Mesendoderm (in vitro differentiated cells): ENCODE measurements around the gene CECR2.

Experiments used
- DNase-seq: peaks from one replicate; pipeline ENCODE4 v3.0.0; 2013
- H2AK5ac ChIP-seq: 2 replicates; pipeline ENCODE4 v1.6.1; 2013; ENCODE audit warnings: low read length, inconsistent platforms
- H2BK120ac ChIP-seq: 2 replicates; pipeline ENCODE4 v1.6.1; 2013; ENCODE audit warnings: low read depth, mild to moderate bottlenecking, low read length, moderate library complexity, mixed read lengths
- H2BK15ac ChIP-seq: replicated peaks from 2 replicates; pipeline ENCODE4 v1.6.1; 2013; ENCODE audit warnings: low read depth, mild to moderate bottlenecking, moderate library complexity
- H2BK5ac ChIP-seq: 2 replicates; pipeline ENCODE4 v1.6.1; 2013; ENCODE audit warnings: low read length, inconsistent platforms
- H3K18ac ChIP-seq: 2 replicates; pipeline ENCODE4 v1.6.1; 2013; ENCODE audit warnings: mild to moderate bottlenecking, low read length, mixed read lengths
- H3K23ac ChIP-seq: one replicate; pipeline ENCODE4 v1.6.1; 2013; ENCODE audit warnings: low read length
- H3K27ac ChIP-seq: 2 replicates; pipeline ENCODE4 v1.5.1; 2013; ENCODE audit warnings: low read depth, mild to moderate bottlenecking, inconsistent platforms, low read length, moderate library complexity
- H3K27me3 ChIP-seq: 2 replicates; pipeline ENCODE4 v1.6.1; 2013; ENCODE audit warnings: low read length, control low read depth, mild to moderate bottlenecking, inconsistent platforms; ENCODE audit not compliant: insufficient read depth, poor library complexity
- H3K36me3 ChIP-seq: 2 replicates; pipeline ENCODE4 v1.6.1; 2013; ENCODE audit warnings: low read length, inconsistent platforms; ENCODE audit not compliant: control insufficient read depth, insufficient read depth
- H3K4ac ChIP-seq: one replicate; pipeline ENCODE4 v1.6.1; 2013; ENCODE audit warnings: low read depth, mild to moderate bottlenecking, low read length, moderate library complexity
- H3K4me1 ChIP-seq: 2 replicates; pipeline ENCODE4 v1.6.1; 2013; ENCODE audit warnings: low read depth, low read length, inconsistent platforms; ENCODE audit not compliant: control insufficient read depth
- H3K4me2 ChIP-seq: 2 replicates; pipeline ENCODE4 v1.6.1; 2013; ENCODE audit warnings: low read length
- H3K4me3 ChIP-seq: 2 replicates; pipeline ENCODE4 v1.5.1; 2013; ENCODE audit warnings: mild to moderate bottlenecking, low read length
- H3K56ac ChIP-seq: one replicate; pipeline ENCODE4 v1.6.1; 2013; ENCODE audit warnings: low read length
- H3K79me1 ChIP-seq: 2 replicates; pipeline ENCODE4 v1.6.1; 2013; ENCODE audit warnings: low read length, inconsistent platforms
- H3K79me2 ChIP-seq: 2 replicates; pipeline ENCODE4 v1.6.1; 2013; ENCODE audit warnings: mild to moderate bottlenecking, low read length; ENCODE audit not compliant: control insufficient read depth, insufficient read depth
- H3K9ac ChIP-seq: 2 replicates; pipeline ENCODE4 v1.6.1; 2013; ENCODE audit warnings: low read length, inconsistent platforms
- H4K5ac ChIP-seq: one replicate; pipeline ENCODE4 v1.6.1; 2013; ENCODE audit warnings: low read length
- H4K8ac ChIP-seq: one replicate; pipeline ENCODE4 v1.6.1; 2013; ENCODE audit warnings: low read depth, mild to moderate bottlenecking, control low read depth, low read length, moderate library complexity
- WGBS: extraction: QIAGEN DNeasy Blood & Tissue Kit; methylation state at CpG from one replicate; pipeline ENCODE4 v1.1.7; 2013; ENCODE audit warnings: low lambda C conversion rate, missing lambda C conversion rate; ENCODE audit not compliant: insufficient coverage; ENCODE audit errors: extremely low coverage; 5-methylcytosine and 5-hydroxymethylcytosine counted together

Gene CECR2

DNA sequence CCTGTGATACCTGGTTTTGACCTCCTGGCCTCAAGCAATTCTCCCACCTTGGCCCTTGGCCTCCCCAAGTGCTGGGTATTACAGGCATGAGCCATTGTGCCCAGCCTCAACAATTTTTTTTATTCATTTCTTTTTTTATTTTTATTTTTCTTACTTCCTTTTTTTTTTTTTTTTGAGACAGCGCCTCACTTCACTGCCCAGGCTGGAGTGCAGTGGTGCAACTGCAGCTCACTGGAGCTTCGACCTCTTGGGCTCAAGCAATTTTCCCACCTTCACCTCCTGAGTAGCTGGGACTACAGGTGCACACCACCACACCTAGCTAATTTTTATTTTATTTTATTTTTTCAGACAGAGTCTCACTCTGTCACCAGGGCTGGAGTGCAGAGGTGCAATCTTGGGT, 25.5 kb upstream of the CECR2 start:
- Histone ChIP-seq H2BK120ac (no peak overlapping the region), H3K27me3 (no peaks in the 10 kb centered on the region), H3K79me1 (no peaks in the 10 kb centered on the region), H3K4me1 (no peaks in the 10 kb centered on the region), H3K27ac (no peak overlapping the region), H2BK15ac (no peak overlapping the region), H2AK5ac (no peak overlapping the region), H3K4me3 (no peak overlapping the region), H4K8ac (no peak overlapping the region), H3K23ac (no peak overlapping the region), H3K9ac (no peak overlapping the region), H3K79me2 (no peaks in the 10 kb centered on the region), H4K5ac (no peak overlapping the region), H3K4ac (no peak overlapping the region), H3K36me3 (no peaks in the 10 kb centered on the region), H3K4me2 (no peak overlapping the region), H3K56ac (no peak overlapping the region), H2BK5ac (no peak overlapping the region), H3K18ac (no peak overlapping the region)
- WGBS, result no CpG with 5 or more reads among the region's 2 CpGs
- no peak for DNase-seq

GRCh38 chr22:17346578-17346977, 22.7 kb upstream of the CECR2 start:
- Histone ChIP-seq H3K36me3 (no peaks in the 10 kb centered on the region), H3K27ac (no peak overlapping the region)
- no CpG with 5 or more reads among the region's 4 CpGs for WGBS

DNA sequence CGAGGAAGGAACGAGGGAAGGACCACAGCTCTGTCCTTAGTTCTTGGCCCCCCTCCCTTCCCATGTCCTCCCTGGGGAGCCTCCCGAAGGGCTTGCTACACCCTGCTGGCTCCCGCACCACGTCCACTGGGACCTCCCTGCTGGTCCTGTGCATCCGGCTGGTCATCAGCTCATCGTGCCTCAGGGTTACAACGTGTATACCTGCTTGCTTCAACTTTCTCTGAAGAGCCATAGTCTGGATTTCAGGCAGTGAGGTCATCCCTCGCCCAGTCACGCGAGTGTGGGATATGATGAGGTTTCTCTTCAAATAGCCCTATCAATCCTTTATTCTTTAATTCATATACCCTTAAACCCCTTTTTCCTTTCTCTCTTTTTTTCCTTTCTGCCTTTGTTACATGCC, 21.5 kb upstream of the CECR2 start:
- Histone ChIP-seq H3K56ac (no peak overlapping the region), H2BK15ac (no peak overlapping the region), H3K79me2 (no peaks in the 10 kb centered on the region), H3K23ac (no peak overlapping the region), H3K4me3 (no peak overlapping the region), H3K4me2 (no peak overlapping the region), H3K9ac (no peak overlapping the region), H3K4me1 (no peaks in the 10 kb centered on the region), H3K27me3 (no peaks in the 10 kb centered on the region), H4K5ac (no peak overlapping the region), H4K8ac (no peak overlapping the region), H3K36me3 (no peaks in the 10 kb centered on the region), H3K18ac (no peak overlapping the region), H2AK5ac (no peak overlapping the region), H3K79me1 (no peaks in the 10 kb centered on the region), H3K4ac (no peak overlapping the region), H2BK5ac (no peak overlapping the region), H2BK120ac (no peak overlapping the region), H3K27ac (no peak overlapping the region)
- DNase-seq, result no peak
- no CpG with 5 or more reads among the region's 11 CpGs for WGBS

More at GRCh38 chr22:17346578-17346977, 22.7 kb upstream of the CECR2 start:
- Histone ChIP-seq H3K4ac (no peak overlapping the region), H2BK5ac (no peak overlapping the region), H3K27me3 (no peaks in the 10 kb centered on the region), H3K56ac (no peak overlapping the region), H2AK5ac (no peak overlapping the region), H3K79me2 (no peaks in the 10 kb centered on the region), H3K4me2 (no peak overlapping the region), H3K9ac (no peak overlapping the region), H2BK15ac (no peak overlapping the region), H3K4me1 (no peaks in the 10 kb centered on the region), H4K8ac (no peak overlapping the region), H3K23ac (no peak overlapping the region), H3K18ac (no peak overlapping the region), H3K79me1 (no peaks in the 10 kb centered on the region), H4K5ac (no peak overlapping the region), H2BK120ac (no peak overlapping the region), H3K4me3 (no peak overlapping the region)
- DNase-seq, result no peak

GRCh38 chr22:17348464-17349103, 20.7 kb upstream of the CECR2 start:
- Histone ChIP-seq H3K23ac (no peak overlapping the region), H4K8ac (no peak overlapping the region), H2BK5ac (no peak overlapping the region), H3K36me3 (no peaks in the 10 kb centered on the region), H3K27ac (no peak overlapping the region), H3K79me2 (no peaks in the 10 kb centered on the region), H2BK15ac (no peak overlapping the region), H3K4ac (no peak overlapping the region), H3K4me2 (no peak overlapping the region), H3K4me3 (no peak overlapping the region), H3K9ac (no peak overlapping the region), H3K56ac (no peak overlapping the region), H3K4me1 (no peaks in the 10 kb centered on the region), H3K79me1 (no peaks in the 10 kb centered on the region), H4K5ac (no peak overlapping the region), H2BK120ac (no peak overlapping the region), H3K27me3 (no peaks in the 10 kb centered on the region), H2AK5ac (no peak overlapping the region), H3K18ac (no peak overlapping the region)
- WGBS, result no CpG with 5 or more reads among the region's 14 CpGs
- no peak for DNase-seq

DNA sequence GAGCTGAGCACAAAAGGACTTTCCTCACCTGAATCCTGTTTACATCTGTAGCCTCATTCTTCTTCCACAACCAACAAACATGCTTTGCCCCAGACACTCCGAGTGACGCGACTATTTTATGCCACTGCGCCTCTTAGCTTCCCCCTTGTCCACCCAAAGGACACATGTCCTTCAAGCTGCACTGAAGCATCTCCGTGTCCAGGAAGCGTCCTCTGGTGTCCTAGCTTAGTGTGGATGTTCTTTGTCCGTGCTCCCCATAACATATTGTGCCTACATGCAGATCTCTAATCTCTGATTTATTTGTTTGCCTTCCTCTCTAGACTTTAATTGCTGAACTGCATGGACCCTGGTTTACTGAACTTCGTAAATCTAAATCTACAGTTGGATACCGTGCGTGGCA, 20.1 kb upstream of the CECR2 start:
- H3K18ac ChIP-seq, result no peak overlapping the region
- H4K8ac ChIP-seq, result no peak overlapping the region
- no peak overlapping the region for H3K4me2 ChIP-seq
- no peak overlapping the region for H3K4ac ChIP-seq
- no peaks in the 10 kb centered on the region for H3K36me3 ChIP-seq
- no peaks in the 10 kb centered on the region for H3K79me2 ChIP-seq
- no peak overlapping the region for H2BK5ac ChIP-seq
- H3K79me1 ChIP-seq, result no peaks in the 10 kb centered on the region
- DNase-seq, result no peak
- H3K9ac ChIP-seq, result no peak overlapping the region
- no peak overlapping the region for H3K27ac ChIP-seq
- no peaks in the 10 kb centered on the region for H3K4me1 ChIP-seq
- H3K56ac ChIP-seq, result no peak overlapping the region
- no peak overlapping the region for H3K23ac ChIP-seq
- no peak overlapping the region for H3K4me3 ChIP-seq
- H2BK120ac ChIP-seq, result no peak overlapping the region
- no peak overlapping the region for H2BK15ac ChIP-seq
- no peak overlapping the region for H2AK5ac ChIP-seq
- no peaks in the 10 kb centered on the region for H3K27me3 ChIP-seq
- WGBS, result no CpG with 5 or more reads among the region's 10 CpGs
- no peak overlapping the region for H4K5ac ChIP-seq

GRCh38 chr22:17350292-17350691, 19.0 kb upstream of the CECR2 start:
- Histone ChIP-seq H2BK5ac (no peak overlapping the region), H3K4ac (no peak overlapping the region), H3K4me1 (no peaks in the 10 kb centered on the region), H3K4me2 (no peak overlapping the region), H2AK5ac (no peak overlapping the region), H3K79me2 (no peaks in the 10 kb centered on the region), H3K27ac (no peak overlapping the region), H4K8ac (no peak overlapping the region), H3K9ac (no peak overlapping the region), H3K23ac (no peak overlapping the region), H3K27me3 (no peaks in the 10 kb centered on the region), H3K36me3 (no peaks in the 10 kb centered on the region), H3K4me3 (no peak overlapping the region), H3K79me1 (no peaks in the 10 kb centered on the region), H4K5ac (no peak overlapping the region), H2BK15ac (no peak overlapping the region), H3K18ac (no peak overlapping the region), H3K56ac (no peak overlapping the region), H2BK120ac (no peak overlapping the region)
- no peak for DNase-seq
- no CpG with 5 or more reads among the region's 3 CpGs for WGBS
